Measurements from ENCODE around the gene MAD1L1. TPM values are rescaled to one million over a fixed set of nuclear protein-coding genes. Genes with fewer than 3 reads are reported as not detected.

MAD1L1 gene
- total and polyA plus RNA-seq, 10 donors, result 47.3 to 118 (median 68.2) TPM

GRCh38 chr7:1865571-1866255, 367.0 kb downstream of the MAD1L1 start:
- TF ChIP-seq POLR2A (IDR thresholded peaks at IDR 0.05) (no peak), POLR2AphosphoS5 (IDR thresholded peaks at IDR 0.05) (no peak), CTCF (IDR thresholded peaks at IDR 0.05 in 8 of 11, conservative IDR thresholded peaks at IDR 0.05 in 3 of 11) (no peak)
- WGBS, 5 donors, result 92 to 94% (median 93%) methylated on average over 13 to 19 of the region's 19 CpGs
- no peaks in the 10 kb centered on the region for H3K9me3 ChIP-seq
- H3K36me3 ChIP-seq, result peaks cover 0 to 37% (median 0%) of the 10 kb centered on the region in 6 donors
- DNase-seq, result no peak
- H3K27ac ChIP-seq, result no peak overlapping the region
- no peak overlapping the region for H3K4me3 ChIP-seq
- peaks cover 0 to 16% (median 0%) of the 10 kb centered on the region in 6 donors for H3K4me1 ChIP-seq
- intact Hi-C loops (cut with DNase I; ENCODE audit: low total_unique reads), result no loop called here
- H3K27me3 ChIP-seq (replicated peaks in 1 of 7), result no peaks in the 10 kb centered on the region

- H3K27ac ChIP-seq, result no peak overlapping the region
- H3K4me1 ChIP-seq, result peaks cover 0 to 16% (median 0%) of the 10 kb centered on the region in 6 donors
- H3K36me3 ChIP-seq, result peaks cover 0 to 37% (median 0%) of the 10 kb centered on the region in 6 donors
- intact Hi-C loops (cut with DNase I; ENCODE audit: low total_unique reads), result no loop called here
- H3K4me3 ChIP-seq, result no peak overlapping the region
- WGBS, 5 donors, result 93 to 97% (median 94%) methylated on average over 10 to 14 of the region's 14 CpGs
- DNase-seq, result no peak
- TF ChIP-seq POLR2A (IDR thresholded peaks at IDR 0.05) (no peak), CTCF (IDR thresholded peaks at IDR 0.05 in 8 of 11, conservative IDR thresholded peaks at IDR 0.05 in 3 of 11) (no peak), POLR2AphosphoS5 (IDR thresholded peaks at IDR 0.05) (no peak)
- H3K27me3 ChIP-seq (replicated peaks in 1 of 7), result no peaks in the 10 kb centered on the region
- no peaks in the 10 kb centered on the region for H3K9me3 ChIP-seq
These were observed 367.7 kb downstream of the MAD1L1 start for GRCh38 chr7:1865000-1865555.

GRCh38 chr7:1864161-1864940, 368.4 kb downstream of the MAD1L1 start:
- DNase-seq, result no peak
- no peak for TF ChIP-seq POLR2AphosphoS5 (IDR thresholded peaks at IDR 0.05)
- TF ChIP-seq CTCF (IDR thresholded peaks at IDR 0.05 in 8 of 11, conservative IDR thresholded peaks at IDR 0.05 in 3 of 11), result no peak
- no peak for TF ChIP-seq POLR2A (IDR thresholded peaks at IDR 0.05)
- WGBS, 5 donors, result 80 to 91% (median 90%) methylated on average over 22 to 25 of the region's 25 CpGs

More at GRCh38 chr7:1864161-1864940, 368.4 kb downstream of the MAD1L1 start:
- peaks cover 0 to 16% (median 0%) of the 10 kb centered on the region in 6 donors for H3K4me1 ChIP-seq
- no peaks in the 10 kb centered on the region for H3K27me3 ChIP-seq (replicated peaks in 1 of 7)
- H3K27ac ChIP-seq, result no peak overlapping the region
- no peak overlapping the region for H3K4me3 ChIP-seq
- peaks cover 0 to 38% (median 0%) of the 10 kb centered on the region in 6 donors for H3K36me3 ChIP-seq
- intact Hi-C loops (cut with DNase I; ENCODE audit: low total_unique reads), result no loop called here
- H3K9me3 ChIP-seq, result no peaks in the 10 kb centered on the region
